Fibroblast of skin of right quadriceps (primary cell): ENCODE data around the gene ERCC2.
"Not testable (repeated sequence)": the region's sequence is repeated elsewhere in the genome, so short reads cannot be mapped to it uniquely, and the experiment has no call there.

Experiments
- DNase-seq: peaks from one replicate; pipeline ENCODE4 v3.0.0-alpha.2; 2013

The ERCC2 gene

DNA sequence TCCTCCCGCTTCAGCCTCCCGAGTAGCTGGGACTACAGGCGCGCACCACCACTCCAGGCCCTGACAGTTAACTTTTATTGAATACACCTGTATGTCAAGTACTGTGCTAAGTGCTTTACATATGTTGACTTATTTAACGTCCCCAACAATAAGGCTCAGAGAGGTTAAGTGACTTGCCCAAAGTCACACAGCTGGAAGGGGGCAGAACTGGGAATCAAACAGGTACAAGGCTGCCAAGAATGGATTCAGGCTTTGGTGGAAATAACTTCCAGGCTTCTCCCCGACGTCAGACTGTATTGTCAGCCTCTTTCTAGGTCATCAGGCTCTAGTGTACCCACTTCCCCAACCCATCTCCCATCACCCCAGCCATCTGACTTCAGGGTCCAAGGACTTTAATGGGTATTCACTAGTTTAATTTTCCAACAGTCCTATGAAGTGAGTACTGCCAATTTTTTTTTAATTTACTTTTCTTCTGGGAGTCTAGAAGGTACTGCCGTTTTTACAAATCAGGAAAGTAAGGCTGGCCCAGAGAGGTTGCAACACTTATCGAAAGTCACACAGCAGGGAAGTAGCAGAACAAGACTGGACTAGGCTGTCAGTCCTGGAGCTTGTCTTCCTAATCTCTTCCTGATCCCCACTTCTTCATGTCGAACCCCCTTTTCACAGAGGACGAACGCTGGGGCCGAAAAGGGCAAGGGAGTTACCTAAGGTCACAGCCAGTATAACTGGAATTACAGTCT lies 42.8 kb downstream of the ERCC2 start:
- no peak for DNase-seq

DNA sequence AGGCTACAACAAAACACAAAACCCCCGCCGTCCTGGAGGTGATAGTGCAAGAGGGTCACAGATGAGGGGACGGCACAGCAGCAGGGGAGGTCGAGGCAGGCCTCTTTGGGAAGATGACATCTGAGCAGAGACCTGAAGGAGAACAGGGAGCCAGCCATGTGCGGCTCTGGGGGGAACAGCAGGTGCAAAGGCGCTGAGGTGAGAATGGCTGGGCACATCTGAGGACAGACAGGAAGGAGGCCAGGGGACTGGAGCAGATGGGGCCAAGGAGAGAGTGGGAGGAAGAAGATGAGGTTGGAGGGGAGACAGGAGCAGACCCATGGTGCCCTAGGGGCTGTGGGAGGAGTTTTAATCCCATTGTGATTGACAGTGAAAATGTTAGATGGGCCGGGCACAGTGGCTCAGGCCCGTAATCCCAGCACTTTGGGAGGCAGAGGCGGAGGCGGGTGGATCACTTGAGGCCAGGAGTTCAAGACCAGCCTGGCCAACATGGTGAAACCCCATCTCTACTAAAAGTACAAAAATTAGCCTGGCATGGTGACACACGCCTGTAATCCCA lies 45.9 kb downstream of the ERCC2 start:
- DNase-seq, result no peak

DNA sequence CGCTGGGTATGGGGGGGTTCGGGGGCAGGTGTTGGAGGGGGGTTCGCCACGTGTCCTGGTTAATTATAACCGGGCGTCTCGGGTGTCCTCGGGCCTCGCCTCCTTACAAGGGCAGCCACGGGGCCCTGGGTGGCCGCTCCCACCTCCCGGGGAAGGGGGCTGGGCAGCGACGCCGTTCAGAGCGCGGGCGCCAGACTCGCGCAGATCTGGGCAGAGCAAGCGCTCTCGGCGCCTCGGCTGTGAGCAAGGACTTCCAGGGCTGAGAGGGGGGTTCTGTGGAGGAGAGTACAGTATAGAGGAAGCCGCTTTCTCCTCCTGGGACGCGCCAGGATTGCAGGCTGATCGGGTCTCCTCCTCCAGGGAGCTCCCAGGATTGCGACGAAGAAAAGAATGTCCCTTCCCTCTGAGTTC lies 46.7 kb downstream of the ERCC2 start:
- DNase-seq, result no peak

GRCh38 chr19:45322744-45323281 lies 47.6 kb downstream of the ERCC2 start, which contains the start of gene CKM:
Gene CKM (minus strand): TSS chr19:45322875. CDS start chr19:45319713, 3,162 bp downstream.
- DNase-seq, result no peak

GRCh38 chr19:45322311-45322710 lies 48.1 kb downstream of the ERCC2 start:
- no peak for DNase-seq

DNA sequence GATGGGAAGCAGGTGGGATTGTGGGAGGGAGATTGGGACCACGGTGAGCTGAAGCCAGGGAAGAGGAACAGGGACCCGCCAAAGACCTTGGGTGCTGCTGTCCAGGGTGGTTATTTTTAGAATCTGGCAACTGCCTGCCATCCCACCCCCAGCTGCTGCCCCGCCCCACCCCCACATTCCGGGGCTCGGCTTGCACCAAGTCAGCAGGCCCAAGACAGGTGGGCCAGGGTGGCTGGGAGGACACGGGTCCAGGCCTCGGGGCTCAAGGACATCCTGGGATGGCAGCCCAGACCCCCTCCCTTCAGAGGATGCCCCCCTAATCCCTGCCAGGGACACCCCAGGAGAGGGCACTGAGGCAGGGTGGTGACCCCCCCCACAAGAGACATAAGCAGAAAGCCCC lies 48.5 kb downstream of the ERCC2 start:
- no peak for DNase-seq

- DNase-seq, result no peak
Measured at GRCh38 chr19:45320997-45321775, 49.2 kb downstream of the ERCC2 start.

- DNase-seq, result no peak
Measured at GRCh38 chr19:45315304-45315703, 55.1 kb downstream of the ERCC2 start.

DNA sequence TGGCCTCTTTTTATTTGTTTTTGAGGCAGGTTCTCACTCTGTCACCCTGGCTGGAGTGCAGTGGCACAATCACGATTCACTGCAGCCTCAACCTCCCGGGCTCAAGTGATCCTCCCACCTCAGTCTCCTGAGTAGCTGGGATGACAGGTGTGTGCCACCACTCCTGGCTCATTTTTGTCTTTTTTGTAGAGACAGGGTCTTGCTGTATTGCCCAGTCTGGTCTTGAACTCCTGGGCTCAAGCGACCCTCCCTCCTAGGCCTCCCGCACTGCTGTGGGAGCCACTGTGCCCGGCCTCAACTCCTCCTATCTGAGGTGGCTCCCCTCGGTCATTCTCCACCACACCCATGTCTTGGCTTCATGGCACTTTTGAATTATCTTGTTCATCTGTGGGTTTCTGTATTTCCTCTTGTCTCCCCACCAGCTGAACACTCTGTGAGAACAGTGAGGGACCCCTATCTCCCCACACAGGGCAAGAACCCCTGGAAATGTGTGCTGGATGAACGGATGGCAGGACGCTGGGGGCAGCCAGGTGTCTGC lies 55.6 kb downstream of the ERCC2 start:
- no peak for DNase-seq

DNA sequence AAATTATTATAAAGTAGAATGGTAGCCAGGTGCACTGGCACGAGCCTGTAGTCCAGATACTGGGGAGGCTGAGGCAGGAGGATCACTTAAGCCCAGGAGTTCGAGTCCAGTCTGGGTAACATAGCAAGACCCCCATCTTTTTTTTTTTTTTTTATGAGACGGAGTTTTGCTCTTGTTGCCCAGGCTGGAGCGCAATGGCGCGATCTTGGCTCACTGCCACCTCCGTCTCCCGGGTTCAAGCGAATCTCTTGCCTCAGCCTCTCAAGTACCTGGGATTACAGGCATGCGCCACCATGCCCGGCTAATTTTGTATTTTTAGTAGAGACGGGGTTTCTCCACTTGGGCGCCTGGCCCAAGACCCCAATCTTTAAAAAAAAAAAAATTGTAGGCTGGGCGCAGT lies 58.1 kb downstream of the ERCC2 start:
- not testable (repeated sequence) for DNase-seq

DNA sequence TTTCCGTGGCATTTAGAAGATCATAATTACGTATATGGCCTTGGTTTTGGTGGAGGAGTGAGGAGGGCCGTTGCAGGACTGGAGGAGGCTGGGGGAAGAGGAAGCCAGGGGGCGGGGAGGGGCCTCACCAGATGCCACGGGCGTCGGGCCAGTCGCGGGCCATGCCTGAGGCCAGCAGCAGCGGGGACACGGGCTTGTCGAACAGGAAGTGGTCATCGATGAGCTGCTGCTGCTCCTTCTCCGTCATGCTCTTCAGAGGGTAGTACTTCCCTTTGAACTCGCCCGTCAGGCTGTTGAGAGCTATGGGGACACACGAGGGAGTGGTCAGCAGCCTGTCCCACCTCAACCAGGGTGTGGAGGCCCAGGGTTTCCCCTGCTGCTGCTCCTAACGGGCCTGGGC lies 58.8 kb downstream of the ERCC2 start:
- DNase-seq, result no peak

GRCh38 chr19:45309322-45309721 lies 61.1 kb downstream of the ERCC2 start:
- not testable (repeated sequence) for DNase-seq

- DNase-seq, result no peak
Measured at GRCh38 chr19:45307361-45307760, 63.0 kb downstream of the ERCC2 start.

DNA sequence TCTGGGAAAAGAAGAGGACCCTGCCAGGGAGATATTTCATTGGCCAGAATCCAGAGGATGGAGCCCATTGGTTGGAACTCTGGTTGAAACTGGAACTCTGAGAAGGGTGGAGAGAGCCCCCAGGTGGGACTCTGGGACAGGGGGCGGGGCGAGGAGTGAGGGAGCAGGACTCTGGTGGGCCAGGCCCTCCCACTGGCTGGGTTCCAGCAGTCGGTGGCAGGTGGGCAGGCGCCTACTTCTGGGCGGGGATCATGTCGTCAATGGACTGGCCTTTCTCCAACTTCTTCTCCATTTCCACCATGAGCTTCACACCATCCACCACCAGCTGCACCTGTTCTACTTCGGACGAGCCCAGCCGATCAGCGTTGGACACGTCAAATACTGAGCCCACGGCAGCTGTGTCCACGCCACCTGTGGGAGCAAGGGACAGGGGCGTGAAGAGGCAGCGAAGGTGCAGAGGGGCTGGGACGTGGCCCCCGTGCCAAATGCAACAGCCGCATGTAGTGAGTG lies 63.8 kb downstream of the ERCC2 start:
- DNase-seq, result no peak

DNA sequence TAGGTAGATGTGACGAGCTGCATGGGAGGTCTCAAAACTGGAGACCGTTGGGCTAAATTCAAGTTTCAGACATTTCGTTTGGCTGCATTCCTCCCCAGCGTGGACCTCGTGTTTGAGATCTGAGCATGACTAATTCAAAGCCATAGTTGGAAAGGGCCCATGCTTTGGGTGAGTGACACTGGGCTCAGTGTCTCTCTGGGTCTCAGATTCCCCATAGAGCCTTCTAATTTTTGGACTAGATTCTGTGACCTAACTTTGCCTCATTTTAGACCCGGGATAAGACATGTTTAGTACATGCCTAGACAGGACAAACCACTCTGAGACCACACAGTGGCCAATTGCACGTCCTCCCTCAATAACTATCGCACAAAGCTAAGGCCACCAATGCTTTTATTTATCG lies 64.3 kb downstream of the ERCC2 start:
- DNase-seq, result no peak

DNA sequence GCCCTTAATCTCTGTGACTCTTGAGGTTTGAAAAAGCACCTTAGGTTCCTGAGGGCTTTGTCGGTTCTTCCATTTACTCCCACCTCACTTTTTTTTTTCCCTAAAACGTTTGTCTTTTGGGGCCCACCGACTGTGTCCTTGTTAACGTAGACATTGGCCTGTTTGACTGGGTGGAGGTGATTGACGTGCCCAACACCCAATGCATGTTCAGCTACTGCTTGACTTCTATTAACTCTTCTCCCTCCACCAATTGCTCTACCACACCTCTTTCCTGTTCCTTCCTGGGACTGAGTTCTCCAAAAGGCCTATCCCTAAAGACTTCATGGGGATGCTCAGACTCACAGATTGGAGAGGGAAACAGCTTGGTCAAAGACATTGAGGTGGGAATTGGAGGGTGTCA lies 65.0 kb downstream of the ERCC2 start:
- DNase-seq, result peak; percentile 24

DNA sequence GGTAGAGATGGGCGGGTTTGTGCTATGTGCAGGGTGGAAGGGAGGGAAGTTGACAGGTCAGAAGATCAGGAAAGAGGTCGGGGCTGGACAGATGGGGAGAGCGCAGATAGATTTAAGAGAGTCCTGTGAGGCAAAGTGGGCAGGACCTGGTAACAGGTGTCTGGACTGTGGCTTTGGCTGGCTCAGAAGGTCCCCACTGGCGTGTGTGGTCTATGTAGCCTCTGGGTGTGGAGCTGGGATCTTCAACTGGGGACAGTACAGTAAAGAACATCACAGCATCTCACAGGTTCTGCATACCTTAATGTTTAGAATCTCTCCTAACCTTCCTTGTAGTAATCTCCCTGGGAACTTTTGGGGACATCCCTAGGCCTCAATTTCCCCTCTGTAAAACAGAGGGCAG lies 65.4 kb downstream of the ERCC2 start:
- no peak for DNase-seq

DNA sequence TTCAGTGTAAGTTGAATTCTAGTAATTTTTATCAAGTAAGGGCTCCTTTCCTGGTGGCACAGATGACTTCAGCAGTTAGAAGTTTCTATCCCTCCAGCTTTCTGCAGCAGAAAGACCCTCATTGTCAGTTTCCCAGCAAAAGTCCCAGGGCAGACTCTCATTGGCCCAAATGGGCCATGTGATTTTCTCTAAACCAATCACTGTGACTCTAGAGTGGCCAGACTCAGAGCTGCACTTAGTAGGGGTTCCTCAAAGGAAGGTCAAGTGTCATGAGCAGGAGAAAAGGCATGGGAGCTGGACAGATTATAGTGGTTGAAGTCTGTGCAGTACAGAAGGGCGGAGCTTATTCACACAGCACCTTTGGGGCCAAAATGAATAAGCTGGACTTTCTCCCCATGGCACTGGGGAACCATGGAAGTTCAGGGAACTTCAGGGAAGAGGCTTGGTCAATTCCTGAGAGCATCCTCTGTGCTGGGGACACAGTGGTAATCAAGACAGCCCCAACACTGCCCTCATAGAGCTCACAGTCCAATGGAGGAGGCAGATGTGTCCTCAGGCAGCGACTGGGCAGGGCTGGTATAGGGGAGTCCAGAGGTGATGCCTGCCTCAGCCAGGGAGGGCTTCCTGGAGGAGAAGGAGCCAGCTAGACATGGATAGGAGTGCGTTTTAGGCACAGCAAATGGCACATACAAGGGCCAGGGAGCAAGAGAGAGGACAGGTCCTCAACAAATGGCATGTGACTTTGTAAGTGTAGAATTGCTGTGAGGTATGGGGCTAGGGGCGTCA lies 66.0 kb downstream of the ERCC2 start:
- DNase-seq, result no peak

DNA sequence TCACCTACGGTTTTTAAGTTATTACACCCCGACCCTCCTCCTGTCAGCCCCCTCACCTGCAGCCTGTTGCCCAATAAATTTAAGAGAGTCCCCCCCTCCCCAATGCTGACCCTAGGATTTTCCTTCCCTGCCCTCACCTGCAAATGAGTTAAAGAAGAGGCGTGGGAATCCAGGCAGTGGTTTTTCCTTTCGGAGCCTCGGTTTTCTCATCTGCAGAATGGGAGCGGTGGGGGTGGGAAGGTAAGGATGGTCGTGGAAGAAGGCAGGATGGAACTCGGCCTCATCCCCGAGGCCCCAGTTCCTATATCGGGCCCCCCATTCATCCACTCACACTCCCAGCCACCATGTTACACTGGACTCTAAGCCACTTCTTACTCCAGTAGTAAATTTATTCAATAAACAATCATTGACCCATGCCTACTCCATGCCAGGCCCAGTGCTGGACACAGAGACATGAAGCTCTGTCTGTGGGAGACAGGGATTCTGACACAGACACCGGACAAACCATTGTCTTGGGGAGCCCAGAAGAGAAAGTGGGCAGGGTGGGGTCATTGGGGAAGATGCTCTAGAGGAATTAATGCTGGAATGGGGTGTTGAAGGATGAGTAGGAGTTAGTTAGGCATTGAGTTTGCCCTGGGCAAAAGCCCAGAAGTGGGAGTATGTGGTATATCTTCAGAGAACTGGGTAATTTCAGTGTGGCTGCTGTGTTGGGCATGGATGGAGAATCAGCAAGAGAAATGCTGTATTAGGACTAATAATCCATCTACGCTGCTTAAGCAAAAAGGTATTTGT lies 66.9 kb downstream of the ERCC2 start:
- DNase-seq, result no peak

DNA sequence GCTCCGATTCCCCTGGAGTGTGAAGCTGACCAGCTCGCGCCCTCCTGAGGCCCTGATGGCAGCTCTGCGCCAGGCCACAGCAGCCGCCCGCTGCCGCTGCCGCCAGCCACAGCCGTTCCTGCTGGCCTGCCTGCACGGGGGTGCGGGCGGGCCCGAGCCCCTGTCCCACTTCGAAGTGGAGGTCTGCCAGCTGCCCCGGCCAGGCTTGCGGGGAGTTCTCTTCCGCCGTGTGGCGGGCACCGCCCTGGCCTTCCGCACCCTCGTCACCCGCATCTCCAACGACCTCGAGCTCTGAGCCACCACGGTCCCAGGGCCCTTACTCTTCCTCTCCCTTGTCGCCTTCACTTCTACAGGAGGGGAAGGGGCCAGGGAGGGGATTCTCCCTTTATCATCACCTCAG lies 68.0 kb downstream of the ERCC2 start:
- no peak for DNase-seq
